NCI-H82 (cell line): ENCODE measurements around the gene CD14.
"Not testable (repeated sequence)": the region's sequence is repeated elsewhere in the genome, so short reads cannot be mapped to it uniquely, and the experiment has no call there.

Experiments
- DNase-seq: peaks from one replicate; lab custom pipeline; 2025; lab: John Stamatoyannopoulos, UW

Gene CD14

GRCh38 chr5:140635291-140636257, 2.6 kb upstream of the CD14 start:
- DNase-seq = no peak

GRCh38 chr5:140634103-140634502, 1.1 kb upstream of the CD14 start:
- no peak for DNase-seq

- DNase-seq = no peak
Measured at GRCh38 chr5:140633501-140633900, 526 bp upstream of the CD14 start.

GRCh38 chr5:140632366-140633020, 482 bp downstream of the CD14 start:
- DNase-seq = peak; percentile 53

GRCh38 chr5:140631831-140632365, 1.1 kb downstream of the CD14 start:
- peak; percentile 29 for DNase-seq

GRCh38 chr5:140631036-140631417, 1.9 kb downstream of the CD14 start:
- DNase-seq = no peak

- DNase-seq = no peak
Measured at GRCh38 chr5:140630292-140631035, 2.5 kb downstream of the CD14 start.

GRCh38 chr5:140628711-140629110, 4.3 kb downstream of the CD14 start:
- no peak for DNase-seq

GRCh38 chr5:140627972-140628371, 5.0 kb downstream of the CD14 start:
- DNase-seq = no peak

- not testable (repeated sequence) for DNase-seq
Measured at GRCh38 chr5:140624886-140625285, 8.1 kb downstream of the CD14 start.

- DNase-seq = not testable (repeated sequence)
Measured at GRCh38 chr5:140623061-140623460, 9.9 kb downstream of the CD14 start.

GRCh38 chr5:140622301-140622700, 10.7 kb downstream of the CD14 start:
- no peak for DNase-seq

- no peak for DNase-seq
Measured at GRCh38 chr5:140611020-140611521, 21.9 kb downstream of the CD14 start.

- DNase-seq = no peak
Measured at GRCh38 chr5:140609126-140609525, 23.8 kb downstream of the CD14 start.

GRCh38 chr5:140608722-140609121, 24.3 kb downstream of the CD14 start:
- no peak for DNase-seq

- DNase-seq = peak; percentile 15
Measured at GRCh38 chr5:140607031-140607430, 25.9 kb downstream of the CD14 start.

- no peak for DNase-seq
Measured at GRCh38 chr5:140605879-140606278, 27.1 kb downstream of the CD14 start.

GRCh38 chr5:140603734-140604133, 29.2 kb downstream of the CD14 start:
- no peak for DNase-seq

GRCh38 chr5:140603446-140603698, 29.6 kb downstream of the CD14 start:
- DNase-seq = not testable (repeated sequence)

GRCh38 chr5:140602147-140602546, 30.8 kb downstream of the CD14 start:
- DNase-seq = no peak

GRCh38 chr5:140600096-140600495, 32.9 kb downstream of the CD14 start:
- no peak for DNase-seq

- no peak for DNase-seq
Measured at GRCh38 chr5:140598836-140599235, 34.1 kb downstream of the CD14 start.
